GM20000 (cell line): ENCODE data around the gene TASL.

Experiments
- DNase-seq: peaks from one replicate; pipeline ENCODE4 v3.0.0; 2012; ENCODE audit warnings: low spot score
- CTCF ChIP-seq: IDR thresholded peaks from 2 replicates; pipeline ENCODE4 v1.5.1; 2012; ENCODE audit warnings: mild to moderate bottlenecking, control low read depth; ENCODE audit errors: extremely low read depth, missing control alignments

Gene TASL

GRCh38 chrX:30577362-30577991 is at the start of gene TASL:
TSS of gene TASL (minus strand) at chrX:30577766. CDS start at chrX:30560355, 17,411 bp downstream.
- no peak for TF ChIP-seq CTCF
- peak; percentile 46 for DNase-seq

- TF ChIP-seq CTCF, result no peak
- no peak for DNase-seq
Observed at GRCh38 chrX:30626402-30626801, 48.8 kb upstream of the TASL start.

- no peak for TF ChIP-seq CTCF
- DNase-seq, result no peak
Observed at GRCh38 chrX:30622361-30622760, 44.8 kb upstream of the TASL start.

- DNase-seq, result no peak
- no peak for TF ChIP-seq CTCF
Observed at GRCh38 chrX:30620980-30621618, 43.5 kb upstream of the TASL start.

GRCh38 chrX:30620125-30620524 is 42.6 kb upstream of the TASL start:
- no peak for TF ChIP-seq CTCF
- no peak for DNase-seq

- DNase-seq, result no peak
- no peak for TF ChIP-seq CTCF
Observed at GRCh38 chrX:30618160-30618765, 40.7 kb upstream of the TASL start.

GRCh38 chrX:30615229-30615628 is 37.7 kb upstream of the TASL start:
- no peak for TF ChIP-seq CTCF
- no peak for DNase-seq
